HG03565 (cell line): ENCODE measurements around the gene HMCN1.

ENCODE experiments used
- ATAC-seq: cut with Tn5 transposase; IDR thresholded peaks from one replicate; pipeline ENCODE4 v1.9.1; 2021; ENCODE audit warnings: mild to moderate bottlenecking, moderate library complexity; ENCODE audit not compliant: unreplicated experiment

Gene HMCN1

GRCh38 chr1:185895208-185895900 lies 161.2 kb downstream of the HMCN1 start:
- ATAC-seq, result no peak

- ATAC-seq, result no peak
Observed at GRCh38 chr1:185896863-185897262, 162.7 kb downstream of the HMCN1 start.

GRCh38 chr1:185906186-185906585 lies 172.0 kb downstream of the HMCN1 start:
- no peak for ATAC-seq

- no peak for ATAC-seq
Observed at GRCh38 chr1:185907246-185907645, 173.1 kb downstream of the HMCN1 start.

GRCh38 chr1:185911978-185912377 lies 177.8 kb downstream of the HMCN1 start:
- no peak for ATAC-seq

GRCh38 chr1:185912504-185912903 lies 178.3 kb downstream of the HMCN1 start:
- ATAC-seq, result no peak

GRCh38 chr1:185914089-185914488 lies 179.9 kb downstream of the HMCN1 start:
- ATAC-seq, result no peak

GRCh38 chr1:185916861-185917260 lies 182.7 kb downstream of the HMCN1 start:
- ATAC-seq, result no peak

- ATAC-seq, result no peak
Observed at GRCh38 chr1:185917646-185918045, 183.5 kb downstream of the HMCN1 start.

- no peak for ATAC-seq
Observed at GRCh38 chr1:185920602-185921001, 186.4 kb downstream of the HMCN1 start.

- ATAC-seq, result no peak
Observed at GRCh38 chr1:185921636-185922035, 187.4 kb downstream of the HMCN1 start.

- ATAC-seq, result no peak
Observed at GRCh38 chr1:185926588-185926987, 192.4 kb downstream of the HMCN1 start.

GRCh38 chr1:185929776-185930175 lies 195.6 kb downstream of the HMCN1 start:
- ATAC-seq, result no peak

- no peak for ATAC-seq
Observed at GRCh38 chr1:185931438-185931837, 197.2 kb downstream of the HMCN1 start.

- ATAC-seq, result no peak
Observed at GRCh38 chr1:185933580-185933979, 199.4 kb downstream of the HMCN1 start.

- no peak for ATAC-seq
Observed at GRCh38 chr1:185934476-185935189, 200.4 kb downstream of the HMCN1 start.

- no peak for ATAC-seq
Observed at GRCh38 chr1:185935360-185935759, 201.2 kb downstream of the HMCN1 start.

GRCh38 chr1:185936641-185937040 lies 202.4 kb downstream of the HMCN1 start:
- no peak for ATAC-seq

- ATAC-seq, result no peak
Observed at GRCh38 chr1:185938396-185938795, 204.2 kb downstream of the HMCN1 start.

- ATAC-seq, result no peak
Observed at GRCh38 chr1:185939142-185939541, 205.0 kb downstream of the HMCN1 start.

- no peak for ATAC-seq
Observed at GRCh38 chr1:185942961-185943360, 208.8 kb downstream of the HMCN1 start.

- no peak for ATAC-seq
Observed at GRCh38 chr1:185956881-185957280, 222.7 kb downstream of the HMCN1 start.
